Purkinje cell (primary cell): ENCODE measurements around the gene PI16. TPM values are rescaled to one million over a fixed set of nuclear protein-coding genes. Genes with fewer than 3 reads are reported as not detected.

ENCODE experiments used
- polyA plus RNA-seq: library from polyadenylated mRNA; unstranded; fragments of >200 nt; fragmentation: Nextera tagmentation; gene quantifications from 2 replicates; pipeline ENCODE4 v1.2.1, GENCODE V29; 2014

PI16 gene
- polyA plus RNA-seq, result not detected in 2 replicates

GRCh38 chr6:36954262-36954931 is at the start of gene PI16:
PI16 (plus strand) TSS chr6:36954738; CDS start chr6:36954761, 23 bp downstream.

GRCh38 chr6:36985808-36986703 is 31.5 kb downstream of the PI16 start, which contains the start of gene MTCH1:
MTCH1 (minus strand) TSS chr6:36986196; CDS start chr6:36986173, 23 bp downstream.

GRCh38 chr6:37005061-37005810 is 50.7 kb downstream of the PI16 start, which contains the start of gene FGD2:
FGD2 (plus strand) TSS chr6:37005655; CDS start chr6:37005818, 163 bp downstream.

Other genes starting within 250 kb of the PI16 start
- 22.8 TPM in 1 of 2 replicates, not detected in the other for gene CPNE5, start 115.3 kb upstream of the PI16 start, polyA plus RNA-seq
- 46.7 and 75.7 TPM in 2 replicates for gene PPIL1, start 79.9 kb upstream of the PI16 start, polyA plus RNA-seq
- 14.3 and 17.1 TPM in 2 replicates for gene C6orf89, start 68.8 kb upstream of the PI16 start, polyA plus RNA-seq
- 112 and 145 TPM in 2 replicates for gene MTCH1, start 31.5 kb downstream of the PI16 start, polyA plus RNA-seq
- gene FGD2, start 50.9 kb downstream of the PI16 start, polyA plus RNA-seq, result not detected in 2 replicates
- gene PIM1, start 215.4 kb downstream of the PI16 start, polyA plus RNA-seq, result 2.8 and 4.5 TPM in 2 replicates